ENCODE results near the gene OSGEP.

The OSGEP gene

GRCh38 chr14:20490563-20490962 lies 36.0 kb upstream of the OSGEP start:
- TF ChIP-seq EGR1 (IDR thresholded peaks at IDR 0.05) (no peak), RAD21 (IDR thresholded peaks at IDR 0.05; ENCODE audit: low read depth) (no peak), TCF12 (IDR thresholded peaks at IDR 0.05; ENCODE audit: low read depth) (no peak), USF1 (IDR thresholded peaks at IDR 0.05) (no peak), TEAD4 (IDR thresholded peaks at IDR 0.05) (no peak), EP300 (IDR thresholded peaks at IDR 0.05; ENCODE audit: borderline replicate concordance) (no peak), MAX (IDR thresholded peaks at IDR 0.05) (no peak), YY1 (IDR thresholded peaks at IDR 0.05; ENCODE audit: low read depth) (no peak), CREB1 (IDR thresholded peaks at IDR 0.05; ENCODE audit: low read depth) (no peak), ZBTB7A (IDR thresholded peaks at IDR 0.05; ENCODE audit: low read depth) (no peak), FOXM1 (IDR thresholded peaks at IDR 0.05; ENCODE audit: borderline replicate concordance, low read depth) (no peak), CEBPB (IDR thresholded peaks at IDR 0.05) (no peak), NFIC (IDR thresholded peaks at IDR 0.05) (no peak), REST (IDR thresholded peaks at IDR 0.05; ENCODE audit: low read depth) (no peak), TAF1 (IDR thresholded peaks at IDR 0.05; ENCODE audit: low read depth) (no peak)

- TF ChIP-seq TCF12 (IDR thresholded peaks at IDR 0.05; ENCODE audit: low read depth) = no peak
- no peak for TF ChIP-seq EP300 (IDR thresholded peaks at IDR 0.05; ENCODE audit: borderline replicate concordance)
- TF ChIP-seq EGR1 (IDR thresholded peaks at IDR 0.05) = no peak
- no peak for TF ChIP-seq YY1 (IDR thresholded peaks at IDR 0.05; ENCODE audit: low read depth)
- no peak for TF ChIP-seq REST (IDR thresholded peaks at IDR 0.05; ENCODE audit: low read depth)
- TF ChIP-seq USF1 (IDR thresholded peaks at IDR 0.05) = no peak
- no peak for TF ChIP-seq CREB1 (IDR thresholded peaks at IDR 0.05; ENCODE audit: low read depth)
Measured at GRCh38 chr14:20489093-20489994, 34.7 kb upstream of the OSGEP start.

- peak; percentile 14; the same call in 1 of the 2 replicates for TF ChIP-seq RAD21 (IDR thresholded peaks at IDR 0.05; ENCODE audit: low read depth)
- TF ChIP-seq YY1 (IDR thresholded peaks at IDR 0.05; ENCODE audit: low read depth) = no peak
Measured at GRCh38 chr14:20487396-20487725, 32.7 kb upstream of the OSGEP start.

- no peak for TF ChIP-seq USF1 (IDR thresholded peaks at IDR 0.05)
- TF ChIP-seq NFIC (IDR thresholded peaks at IDR 0.05) = no peak
- TF ChIP-seq CEBPB (IDR thresholded peaks at IDR 0.05) = no peak
- TF ChIP-seq RAD21 (IDR thresholded peaks at IDR 0.05; ENCODE audit: low read depth) = no peak
- no peak for TF ChIP-seq EGR1 (IDR thresholded peaks at IDR 0.05)
- TF ChIP-seq TAF1 (IDR thresholded peaks at IDR 0.05; ENCODE audit: low read depth) = no peak
- TF ChIP-seq TEAD4 (IDR thresholded peaks at IDR 0.05) = no peak
- no peak for TF ChIP-seq REST (IDR thresholded peaks at IDR 0.05; ENCODE audit: low read depth)
- TF ChIP-seq YY1 (IDR thresholded peaks at IDR 0.05; ENCODE audit: low read depth) = no peak
- no peak for TF ChIP-seq FOXM1 (IDR thresholded peaks at IDR 0.05; ENCODE audit: borderline replicate concordance, low read depth)
- no peak for TF ChIP-seq CREB1 (IDR thresholded peaks at IDR 0.05; ENCODE audit: low read depth)
- TF ChIP-seq MAX (IDR thresholded peaks at IDR 0.05) = no peak
- no peak for TF ChIP-seq TCF12 (IDR thresholded peaks at IDR 0.05; ENCODE audit: low read depth)
- no peak for TF ChIP-seq EP300 (IDR thresholded peaks at IDR 0.05; ENCODE audit: borderline replicate concordance)
- no peak for TF ChIP-seq ZBTB7A (IDR thresholded peaks at IDR 0.05; ENCODE audit: low read depth)
Measured at GRCh38 chr14:20486684-20487395, 32.2 kb upstream of the OSGEP start.
